ENCODE data around the gene ATRIP. TPM values are rescaled to one million over a fixed set of nuclear protein-coding genes. Genes with fewer than 3 reads are reported as not detected.

The ATRIP gene
- total and polyA plus RNA-seq, 2 experiments from 2014 or later = 4.3 to 4.5 TPM

GRCh38 chr3:48466386-48467109, 20.0 kb downstream of the ATRIP start:
- no peak overlapping the region for H2AFZ ChIP-seq
- DNase-seq (ENCODE audit: low spot score) = no peak
- H3K27me3 ChIP-seq = no peaks in the 10 kb centered on the region
- H3K36me3 ChIP-seq (replicated peaks; ENCODE audit: insufficient read depth, low read depth) = no peaks in the 10 kb centered on the region
- no peak for TF ChIP-seq CTCF (IDR thresholded peaks at IDR 0.05; ENCODE audit: poor library complexity)
- no peak for TF ChIP-seq EZH2 (IDR thresholded peaks at IDR 0.05; ENCODE audit: borderline replicate concordance)
- no peak for TF ChIP-seq EZH2phosphoT487 (IDR thresholded peaks at IDR 0.05; ENCODE audit: low read depth, severe bottlenecking, unreplicated experiment)
- peaks cover 37% of the 10 kb centered on the region for H3K79me2 ChIP-seq
- no peaks in the 10 kb centered on the region for H3K9me2 ChIP-seq (replicated peaks; ENCODE audit: insufficient read depth)
- H3K4me2 ChIP-seq = peak overlapping the region; percentile 65
- H3K27ac ChIP-seq = peak overlapping the region; percentile 99
- peaks cover 29% of the 10 kb centered on the region for H3K4me1 ChIP-seq (ENCODE audit: insufficient read depth)
- H3K9me3 ChIP-seq (ENCODE audit: low read depth) = no peaks in the 10 kb centered on the region
- H4K20me1 ChIP-seq (ENCODE audit: insufficient read depth, poor library complexity, severe bottlenecking) = no peaks in the 10 kb centered on the region
- WGBS (ENCODE audit: low lambda C conversion rate, missing lambda C conversion rate) = 88% methylated on average over 18 of the region's 19 CpGs
- H3K4me3 ChIP-seq = no peak overlapping the region

GRCh38 chr3:48467110-48467454, 20.5 kb downstream of the ATRIP start:
- peaks cover 35% of the 10 kb centered on the region for H3K4me1 ChIP-seq (ENCODE audit: insufficient read depth)

GRCh38 chr3:48467473-48468267, 21.1 kb downstream of the ATRIP start:
- no peaks in the 10 kb centered on the region for H3K9me3 ChIP-seq (ENCODE audit: low read depth)
- H4K20me1 ChIP-seq (ENCODE audit: insufficient read depth, poor library complexity, severe bottlenecking) = no peaks in the 10 kb centered on the region
- H3K4me3 ChIP-seq = no peak overlapping the region
- no peaks in the 10 kb centered on the region for H3K36me3 ChIP-seq (replicated peaks; ENCODE audit: insufficient read depth, low read depth)
- peaks cover 47% of the 10 kb centered on the region for H3K79me2 ChIP-seq
- H3K9me2 ChIP-seq (replicated peaks; ENCODE audit: insufficient read depth) = no peaks in the 10 kb centered on the region
- peak overlapping the region; percentile 99 for H3K27ac ChIP-seq
- no peak overlapping the region for H3K4me2 ChIP-seq
- no peaks in the 10 kb centered on the region for H3K27me3 ChIP-seq
- 90% methylated on average over 7 of the region's 7 CpGs for WGBS (ENCODE audit: low lambda C conversion rate, missing lambda C conversion rate)
- DNase-seq (ENCODE audit: low spot score) = no peak
- peaks cover 39% of the 10 kb centered on the region for H3K4me1 ChIP-seq (ENCODE audit: insufficient read depth)
- H2AFZ ChIP-seq = no peak overlapping the region
- TF ChIP-seq EZH2phosphoT487 (IDR thresholded peaks at IDR 0.05; ENCODE audit: low read depth, severe bottlenecking, unreplicated experiment) (no peak), CTCF (IDR thresholded peaks at IDR 0.05; ENCODE audit: poor library complexity) (no peak), EZH2 (IDR thresholded peaks at IDR 0.05; ENCODE audit: borderline replicate concordance) (no peak)

More at GRCh38 chr3:48467110-48467454, 20.5 kb downstream of the ATRIP start:
- Histone ChIP-seq H3K79me2 (peaks cover 42% of the 10 kb centered on the region), H2AFZ (no peak overlapping the region), H3K36me3 (replicated peaks; ENCODE audit: insufficient read depth, low read depth) (no peaks in the 10 kb centered on the region), H3K27ac (peak overlapping the region; percentile 99), H4K20me1 (ENCODE audit: insufficient read depth, poor library complexity, severe bottlenecking) (no peaks in the 10 kb centered on the region), H3K27me3 (no peaks in the 10 kb centered on the region), H3K4me3 (no peak overlapping the region), H3K4me2 (no peak overlapping the region), H3K9me3 (ENCODE audit: low read depth) (no peaks in the 10 kb centered on the region), H3K9me2 (replicated peaks; ENCODE audit: insufficient read depth) (no peaks in the 10 kb centered on the region)
- 93% methylated on average over 9 of the region's 9 CpGs for WGBS (ENCODE audit: low lambda C conversion rate, missing lambda C conversion rate)
- no peak for DNase-seq (ENCODE audit: low spot score)
- no peak for TF ChIP-seq EZH2 (IDR thresholded peaks at IDR 0.05; ENCODE audit: borderline replicate concordance)
- no peak for TF ChIP-seq CTCF (IDR thresholded peaks at IDR 0.05; ENCODE audit: poor library complexity)
- no peak for TF ChIP-seq EZH2phosphoT487 (IDR thresholded peaks at IDR 0.05; ENCODE audit: low read depth, severe bottlenecking, unreplicated experiment)
